HEK293 (cell line): ENCODE results near the gene RBM7.

ENCODE experiments used
- GLI2 ChIP-seq: fragments of 450-650 bp; formaldehyde crosslinking; IDR thresholded peaks from 2 replicates; pipeline ENCODE4; 2017; ENCODE audit warnings: missing biosample characterization, missing genetic modification characterization, low read depth, borderline replicate concordance
- OVOL3 ChIP-seq: fragments of 450-650 bp; formaldehyde crosslinking; IDR thresholded peaks from 2 replicates; pipeline ENCODE4 v1.5.1; 2016; ENCODE audit warnings: missing biosample characterization, missing genetic modification characterization
- REPIN1 ChIP-seq: fragments of 450-650 bp; formaldehyde crosslinking; IDR thresholded peaks from 2 replicates; pipeline ENCODE4 v1.5.1; 2017; ENCODE audit warnings: missing biosample characterization, missing genetic modification characterization, low read depth
- ZBTB8A ChIP-seq: fragments of 450-650 bp; formaldehyde crosslinking; IDR thresholded peaks from 2 replicates; pipeline ENCODE4 v1.5.1; 2016; ENCODE audit warnings: missing biosample characterization, missing genetic modification characterization
- ZNF174 ChIP-seq: fragments of 450-650 bp; formaldehyde crosslinking; IDR thresholded peaks from 2 replicates; pipeline ENCODE4 v1.5.0; 2017; ENCODE audit warnings: missing biosample characterization, mild to moderate bottlenecking, missing genetic modification characterization
- ZNF202 ChIP-seq: fragments of 450-650 bp; formaldehyde crosslinking; IDR thresholded peaks from 2 replicates; pipeline ENCODE4 v1.5.1; 2016; ENCODE audit warnings: missing biosample characterization, missing genetic modification characterization, borderline replicate concordance
- ZNF248 ChIP-seq: fragments of 450-650 bp; formaldehyde crosslinking; IDR thresholded peaks from 2 replicates; pipeline ENCODE4 v1.5.1; 2017; ENCODE audit warnings: missing biosample characterization, missing genetic modification characterization
- ZNF274 ChIP-seq, 2 experiments: fragments of 200-500 bp in 1 of 2; fragments of 450-650 bp in 1 of 2; sonication (Bioruptor generic) in 1 of 2; formaldehyde crosslinking in 1 of 2; IDR thresholded peaks; 2 replicates each; pipeline versions ENCODE4 v1.5.1 to v1.6.1; 2014 to 2016; ENCODE audit warnings: borderline replicate concordance in 1 of 2, inconsistent platforms in 1 of 2, low read length in 1 of 2, missing biosample characterization in 1 of 2, missing genetic modification characterization in 1 of 2
- ZNF292 ChIP-seq: fragments of 450-650 bp; formaldehyde crosslinking; IDR thresholded peaks from 2 replicates; pipeline ENCODE4 v1.5.1; 2016; ENCODE audit warnings: low read depth, missing biosample characterization, missing genetic modification characterization, borderline replicate concordance
- ZNF404 ChIP-seq: fragments of 450-650 bp; formaldehyde crosslinking; IDR thresholded peaks from 2 replicates; pipeline ENCODE4 v1.5.1; 2017; ENCODE audit warnings: missing biosample characterization, missing genetic modification characterization
- TF ChIP-seq, protein P1 (sequence below): fragments of 450-650 bp; formaldehyde crosslinking; IDR thresholded peaks from 2 replicates; pipeline ENCODE4 v1.5.1; 2016; ENCODE audit warnings: missing biosample characterization, missing genetic modification characterization
- TF ChIP-seq, protein P2 (sequence below): fragments of 450-650 bp; formaldehyde crosslinking; IDR thresholded peaks from 2 replicates; pipeline ENCODE4 v1.5.1; 2017; ENCODE audit warnings: missing biosample characterization, missing genetic modification characterization
- TF ChIP-seq, protein P3 (sequence below): fragments of 450-650 bp; formaldehyde crosslinking; IDR thresholded peaks from 2 replicates; pipeline ENCODE4 v1.5.1; 2016; ENCODE audit warnings: missing biosample characterization, missing genetic modification characterization

DNA sequence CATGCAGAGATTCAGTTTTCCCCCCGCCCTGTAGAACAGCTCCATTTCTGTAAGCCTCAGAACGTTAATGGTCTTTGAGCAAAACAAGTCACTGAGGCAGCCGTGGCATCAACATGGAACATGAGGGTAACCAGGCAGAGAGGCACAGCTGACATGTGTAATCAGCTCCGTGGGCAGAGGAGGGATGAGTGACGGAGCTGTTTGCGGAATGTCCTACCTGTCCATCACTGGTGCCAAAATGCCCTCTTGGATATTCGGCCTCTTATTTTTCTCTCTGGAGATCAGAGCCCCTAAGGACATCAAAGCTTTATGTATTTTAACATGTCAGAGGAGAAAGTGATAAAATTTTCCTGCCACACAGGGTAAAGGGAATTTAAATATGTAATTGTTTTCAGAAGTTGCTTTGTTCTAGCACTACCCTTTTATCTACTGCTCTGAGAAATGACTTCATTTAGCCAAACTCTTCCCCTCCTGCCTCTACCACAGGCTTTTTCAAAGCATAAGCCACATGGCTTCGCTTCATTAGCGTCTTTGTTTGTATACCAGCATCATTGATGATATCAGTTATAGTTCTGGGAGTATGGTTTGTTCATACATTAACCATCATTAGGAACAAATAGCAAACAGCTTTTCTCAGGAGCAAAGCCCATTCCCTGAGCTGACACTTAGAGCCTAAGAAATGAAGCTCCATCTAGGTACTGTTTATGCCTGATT is 33.1 kb upstream of the RBM7 start:
- TF ChIP-seq ZNF174 (tag by site-specific recombination): no peak
- no peak for TF ChIP-seq OVOL3 (tag by site-specific recombination)
- TF ChIP-seq, protein P1, sequence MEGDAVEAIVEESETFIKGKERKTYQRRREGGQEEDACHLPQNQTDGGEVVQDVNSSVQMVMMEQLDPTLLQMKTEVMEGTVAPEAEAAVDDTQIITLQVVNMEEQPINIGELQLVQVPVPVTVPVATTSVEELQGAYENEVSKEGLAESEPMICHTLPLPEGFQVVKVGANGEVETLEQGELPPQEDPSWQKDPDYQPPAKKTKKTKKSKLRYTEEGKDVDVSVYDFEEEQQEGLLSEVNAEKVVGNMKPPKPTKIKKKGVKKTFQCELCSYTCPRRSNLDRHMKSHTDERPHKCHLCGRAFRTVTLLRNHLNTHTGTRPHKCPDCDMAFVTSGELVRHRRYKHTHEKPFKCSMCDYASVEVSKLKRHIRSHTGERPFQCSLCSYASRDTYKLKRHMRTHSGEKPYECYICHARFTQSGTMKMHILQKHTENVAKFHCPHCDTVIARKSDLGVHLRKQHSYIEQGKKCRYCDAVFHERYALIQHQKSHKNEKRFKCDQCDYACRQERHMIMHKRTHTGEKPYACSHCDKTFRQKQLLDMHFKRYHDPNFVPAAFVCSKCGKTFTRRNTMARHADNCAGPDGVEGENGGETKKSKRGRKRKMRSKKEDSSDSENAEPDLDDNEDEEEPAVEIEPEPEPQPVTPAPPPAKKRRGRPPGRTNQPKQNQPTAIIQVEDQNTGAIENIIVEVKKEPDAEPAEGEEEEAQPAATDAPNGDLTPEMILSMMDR (tag by site-specific recombination): no peak
- TF ChIP-seq, protein P2, sequence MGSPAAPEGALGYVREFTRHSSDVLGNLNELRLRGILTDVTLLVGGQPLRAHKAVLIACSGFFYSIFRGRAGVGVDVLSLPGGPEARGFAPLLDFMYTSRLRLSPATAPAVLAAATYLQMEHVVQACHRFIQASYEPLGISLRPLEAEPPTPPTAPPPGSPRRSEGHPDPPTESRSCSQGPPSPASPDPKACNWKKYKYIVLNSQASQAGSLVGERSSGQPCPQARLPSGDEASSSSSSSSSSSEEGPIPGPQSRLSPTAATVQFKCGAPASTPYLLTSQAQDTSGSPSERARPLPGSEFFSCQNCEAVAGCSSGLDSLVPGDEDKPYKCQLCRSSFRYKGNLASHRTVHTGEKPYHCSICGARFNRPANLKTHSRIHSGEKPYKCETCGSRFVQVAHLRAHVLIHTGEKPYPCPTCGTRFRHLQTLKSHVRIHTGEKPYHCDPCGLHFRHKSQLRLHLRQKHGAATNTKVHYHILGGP (tag by site-specific recombination): no peak
- TF ChIP-seq ZNF248 (tag by site-specific recombination): no peak
- no peak for TF ChIP-seq ZNF274 (IDR thresholded peaks at IDR 0.05; ENCODE audit: low read length)
- no peak for TF ChIP-seq ZNF274 (tag by site-specific recombination; IDR thresholded peaks at IDR 0.05; ENCODE audit: borderline replicate concordance)
- TF ChIP-seq GLI2 (tag by site-specific recombination): no peak
- no peak for TF ChIP-seq ZNF202
- TF ChIP-seq, protein P3, sequence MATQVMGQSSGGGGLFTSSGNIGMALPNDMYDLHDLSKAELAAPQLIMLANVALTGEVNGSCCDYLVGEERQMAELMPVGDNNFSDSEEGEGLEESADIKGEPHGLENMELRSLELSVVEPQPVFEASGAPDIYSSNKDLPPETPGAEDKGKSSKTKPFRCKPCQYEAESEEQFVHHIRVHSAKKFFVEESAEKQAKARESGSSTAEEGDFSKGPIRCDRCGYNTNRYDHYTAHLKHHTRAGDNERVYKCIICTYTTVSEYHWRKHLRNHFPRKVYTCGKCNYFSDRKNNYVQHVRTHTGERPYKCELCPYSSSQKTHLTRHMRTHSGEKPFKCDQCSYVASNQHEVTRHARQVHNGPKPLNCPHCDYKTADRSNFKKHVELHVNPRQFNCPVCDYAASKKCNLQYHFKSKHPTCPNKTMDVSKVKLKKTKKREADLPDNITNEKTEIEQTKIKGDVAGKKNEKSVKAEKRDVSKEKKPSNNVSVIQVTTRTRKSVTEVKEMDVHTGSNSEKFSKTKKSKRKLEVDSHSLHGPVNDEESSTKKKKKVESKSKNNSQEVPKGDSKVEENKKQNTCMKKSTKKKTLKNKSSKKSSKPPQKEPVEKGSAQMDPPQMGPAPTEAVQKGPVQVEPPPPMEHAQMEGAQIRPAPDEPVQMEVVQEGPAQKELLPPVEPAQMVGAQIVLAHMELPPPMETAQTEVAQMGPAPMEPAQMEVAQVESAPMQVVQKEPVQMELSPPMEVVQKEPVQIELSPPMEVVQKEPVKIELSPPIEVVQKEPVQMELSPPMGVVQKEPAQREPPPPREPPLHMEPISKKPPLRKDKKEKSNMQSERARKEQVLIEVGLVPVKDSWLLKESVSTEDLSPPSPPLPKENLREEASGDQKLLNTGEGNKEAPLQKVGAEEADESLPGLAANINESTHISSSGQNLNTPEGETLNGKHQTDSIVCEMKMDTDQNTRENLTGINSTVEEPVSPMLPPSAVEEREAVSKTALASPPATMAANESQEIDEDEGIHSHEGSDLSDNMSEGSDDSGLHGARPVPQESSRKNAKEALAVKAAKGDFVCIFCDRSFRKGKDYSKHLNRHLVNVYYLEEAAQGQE (tag by site-specific recombination): no peak
- no peak for TF ChIP-seq ZNF404 (tag by site-specific recombination)
- no peak for TF ChIP-seq REPIN1
- TF ChIP-seq ZBTB8A (tag by site-specific recombination): no peak
- no peak for TF ChIP-seq ZNF292 (tag by site-specific recombination)
